Measurements from ENCODE around the gene RIC8B.

Gene RIC8B

DNA sequence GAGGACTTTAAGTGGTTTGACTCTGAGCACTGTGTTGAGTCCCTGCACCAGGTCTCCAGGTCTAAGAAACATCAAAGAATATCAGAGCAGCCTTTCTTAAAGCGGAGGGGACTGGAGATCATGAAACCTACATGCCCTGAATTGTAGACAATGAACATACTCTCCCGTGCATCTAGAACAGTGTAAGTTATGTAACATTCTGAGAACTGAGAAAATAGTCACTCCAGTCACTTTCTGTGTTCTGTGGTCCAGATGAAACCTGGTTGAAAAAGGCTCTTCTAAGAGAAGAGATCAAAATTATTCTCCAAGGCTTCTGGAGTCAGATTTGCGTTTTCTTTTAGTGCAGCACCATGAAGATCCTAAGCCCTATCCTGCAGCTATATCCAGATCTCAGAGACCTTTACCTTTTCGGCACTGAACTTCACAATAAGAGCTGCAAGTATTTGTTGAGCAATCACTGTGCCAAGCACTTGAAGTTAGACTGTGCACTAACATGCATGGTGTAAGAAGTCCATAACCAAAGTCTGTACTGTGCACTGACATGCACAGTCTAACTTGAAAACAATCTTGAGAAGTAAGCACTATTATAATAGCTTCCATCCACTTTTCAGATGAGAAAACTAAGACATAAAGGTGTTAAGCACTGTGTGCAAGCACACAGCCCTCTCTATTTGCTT is 115.6 kb downstream of the RIC8B start:
- no peak for TF ChIP-seq JUND (IDR thresholded peaks at IDR 0.05; ENCODE audit: low read depth)
- no peak for DNase-seq (ENCODE audit: low read depth in 1 of 2, low spot score in 1 of 2)
- in situ Hi-C loops (cut with HindIII; ENCODE audit: low pct_unique_long_range_greater_than_20kb, low sequenced_read_pairs): no loop called here

DNA sequence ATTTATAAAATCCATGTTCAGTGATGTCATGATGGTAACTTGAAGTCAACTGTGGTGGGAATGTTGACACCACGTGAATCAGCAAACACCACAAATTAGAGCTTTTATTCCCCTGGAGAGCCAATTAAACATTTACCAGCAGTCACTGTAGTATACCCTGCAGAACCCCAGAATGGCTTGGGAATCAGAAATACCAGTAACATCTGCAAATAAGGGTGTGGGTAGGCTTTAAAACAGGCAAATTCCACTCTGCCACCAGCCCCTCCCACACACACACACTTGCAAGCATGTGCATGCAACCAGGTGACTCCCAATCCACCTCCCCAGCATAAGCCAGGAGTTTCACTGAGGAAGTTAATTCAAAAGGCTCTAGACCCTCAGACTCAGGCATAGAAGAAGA is 117.6 kb downstream of the RIC8B start:
- in situ Hi-C loops (cut with HindIII; ENCODE audit: low pct_unique_long_range_greater_than_20kb, low sequenced_read_pairs): no loop called here
- no peak for DNase-seq (ENCODE audit: low read depth in 1 of 2, low spot score in 1 of 2)
- no peak for TF ChIP-seq JUND (IDR thresholded peaks at IDR 0.05; ENCODE audit: low read depth)

DNA sequence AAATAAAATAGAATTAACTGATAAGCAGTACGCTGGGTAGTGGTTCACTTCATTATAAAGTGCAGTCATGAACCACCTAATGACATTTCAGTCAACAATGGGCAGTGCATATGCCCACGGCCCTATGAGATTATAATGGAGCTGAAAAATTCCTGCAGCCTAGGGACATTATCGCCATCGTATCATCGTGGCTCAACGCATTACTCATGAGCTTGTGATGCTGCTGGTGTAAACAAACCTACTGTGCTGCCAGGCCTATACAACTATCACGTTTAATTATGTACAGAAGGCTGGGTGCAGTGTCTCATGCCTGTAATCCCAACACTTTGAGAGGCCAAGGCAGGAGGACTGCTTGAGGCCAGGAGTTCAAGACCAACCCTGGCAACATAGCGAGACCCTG is 119.0 kb downstream of the RIC8B start:
- in situ Hi-C loops (cut with HindIII; ENCODE audit: low pct_unique_long_range_greater_than_20kb, low sequenced_read_pairs): no loop called here
- no peak for TF ChIP-seq JUND (IDR thresholded peaks at IDR 0.05; ENCODE audit: low read depth)
- no peak for DNase-seq (ENCODE audit: low read depth in 1 of 2, low spot score in 1 of 2)

DNA sequence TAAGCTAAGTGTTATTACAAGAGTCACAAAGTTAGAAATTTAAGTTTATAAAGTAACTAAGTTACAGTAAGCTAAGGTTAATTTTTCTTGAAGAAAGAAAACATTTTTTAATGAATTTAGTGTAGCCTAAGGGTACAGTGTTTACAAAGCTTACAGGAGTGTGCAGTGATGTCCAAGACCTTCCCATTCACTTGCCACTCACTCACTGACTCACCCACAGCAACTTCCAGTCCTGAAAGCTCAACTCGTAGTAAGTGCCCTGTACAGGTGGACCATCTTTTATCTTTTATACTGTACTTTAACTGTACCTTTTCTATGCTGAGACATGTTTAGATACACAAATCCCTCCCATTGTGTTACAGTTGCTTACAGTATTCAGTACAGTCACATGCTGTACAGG is 120.3 kb downstream of the RIC8B start:
- DNase-seq (ENCODE audit: low read depth in 1 of 2, low spot score in 1 of 2): no peak
- TF ChIP-seq JUND (IDR thresholded peaks at IDR 0.05; ENCODE audit: low read depth): no peak
- in situ Hi-C loops (cut with HindIII; ENCODE audit: low pct_unique_long_range_greater_than_20kb, low sequenced_read_pairs): no loop called here

- no peak for TF ChIP-seq JUND (IDR thresholded peaks at IDR 0.05; ENCODE audit: low read depth)
- no peak for DNase-seq (ENCODE audit: low read depth in 1 of 2, low spot score in 1 of 2)
- in situ Hi-C loops (cut with HindIII; ENCODE audit: low pct_unique_long_range_greater_than_20kb, low sequenced_read_pairs): no loop called here
Observed at GRCh38 chr12:106896603-106897002, 122.1 kb downstream of the RIC8B start.

DNA sequence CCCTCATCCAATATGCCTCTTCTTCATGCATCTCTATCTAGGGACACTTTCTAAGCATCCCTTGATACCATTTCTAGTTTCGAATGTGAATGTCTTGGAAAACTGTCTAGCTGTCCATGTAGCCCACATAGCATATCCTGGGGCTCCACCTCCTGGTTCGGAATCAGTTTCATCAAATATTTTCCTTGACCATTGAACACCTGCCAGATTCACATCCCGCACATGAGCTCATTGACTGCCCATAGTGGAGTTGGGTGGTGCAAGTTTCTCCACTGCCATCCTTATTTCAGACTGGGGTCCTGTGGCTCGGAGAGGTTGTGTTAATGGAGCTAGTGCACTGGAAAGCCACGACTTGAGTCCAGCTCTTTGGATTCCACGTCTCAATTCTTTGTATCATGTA is 122.6 kb downstream of the RIC8B start:
- TF ChIP-seq JUND (IDR thresholded peaks at IDR 0.05; ENCODE audit: low read depth): no peak
- in situ Hi-C loops (cut with HindIII; ENCODE audit: low pct_unique_long_range_greater_than_20kb, low sequenced_read_pairs): no loop called here

GRCh38 chr12:106897981-106898901 is 123.8 kb downstream of the RIC8B start:
- TF ChIP-seq JUND (IDR thresholded peaks at IDR 0.05; ENCODE audit: low read depth): no peak
- in situ Hi-C loops (cut with HindIII; ENCODE audit: low pct_unique_long_range_greater_than_20kb, low sequenced_read_pairs): no loop called here
- DNase-seq (ENCODE audit: low read depth in 1 of 2, low spot score in 1 of 2): no peak

More for the DNA sequence above, 122.6 kb downstream of the RIC8B start:
- peak; percentile 19 to 66 for DNase-seq (ENCODE audit: low read depth in 1 of 2, low spot score in 1 of 2)

GRCh38 chr12:106900554-106900953 is 126.1 kb downstream of the RIC8B start:
- in situ Hi-C loops (cut with HindIII; ENCODE audit: low pct_unique_long_range_greater_than_20kb, low sequenced_read_pairs): no loop called here
- no peak for DNase-seq (ENCODE audit: low read depth in 1 of 2, low spot score in 1 of 2)
- no peak for TF ChIP-seq JUND (IDR thresholded peaks at IDR 0.05; ENCODE audit: low read depth)

GRCh38 chr12:106901276-106901675 is 126.8 kb downstream of the RIC8B start:
- DNase-seq (ENCODE audit: low read depth in 1 of 2, low spot score in 1 of 2): no peak
- in situ Hi-C loops (cut with HindIII; ENCODE audit: low pct_unique_long_range_greater_than_20kb, low sequenced_read_pairs): no loop called here
- no peak for TF ChIP-seq JUND (IDR thresholded peaks at IDR 0.05; ENCODE audit: low read depth)

DNA sequence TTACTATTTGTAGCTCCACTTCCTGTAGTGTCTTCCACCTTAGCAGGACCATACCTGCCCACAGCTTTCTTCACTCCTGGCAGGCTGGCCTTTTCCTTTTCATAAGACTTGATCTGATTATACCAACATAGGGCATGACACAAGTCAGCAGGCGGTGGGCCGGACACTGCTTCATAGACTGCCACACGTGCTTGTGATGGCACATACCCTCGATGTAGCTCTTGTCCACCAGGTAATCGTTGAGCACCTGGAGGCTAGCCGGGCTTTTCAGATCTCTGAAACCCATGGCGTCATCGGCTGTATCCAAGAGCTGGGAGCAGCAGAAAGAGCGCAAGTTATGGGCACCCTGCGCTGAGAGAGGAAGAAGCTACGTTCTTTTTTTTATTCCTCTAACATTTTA is 127.6 kb downstream of the RIC8B start:
- no peak for DNase-seq (ENCODE audit: low read depth in 1 of 2, low spot score in 1 of 2)
- in situ Hi-C loops (cut with HindIII; ENCODE audit: low pct_unique_long_range_greater_than_20kb, low sequenced_read_pairs): no loop called here
- TF ChIP-seq JUND (IDR thresholded peaks at IDR 0.05; ENCODE audit: low read depth): no peak

DNA sequence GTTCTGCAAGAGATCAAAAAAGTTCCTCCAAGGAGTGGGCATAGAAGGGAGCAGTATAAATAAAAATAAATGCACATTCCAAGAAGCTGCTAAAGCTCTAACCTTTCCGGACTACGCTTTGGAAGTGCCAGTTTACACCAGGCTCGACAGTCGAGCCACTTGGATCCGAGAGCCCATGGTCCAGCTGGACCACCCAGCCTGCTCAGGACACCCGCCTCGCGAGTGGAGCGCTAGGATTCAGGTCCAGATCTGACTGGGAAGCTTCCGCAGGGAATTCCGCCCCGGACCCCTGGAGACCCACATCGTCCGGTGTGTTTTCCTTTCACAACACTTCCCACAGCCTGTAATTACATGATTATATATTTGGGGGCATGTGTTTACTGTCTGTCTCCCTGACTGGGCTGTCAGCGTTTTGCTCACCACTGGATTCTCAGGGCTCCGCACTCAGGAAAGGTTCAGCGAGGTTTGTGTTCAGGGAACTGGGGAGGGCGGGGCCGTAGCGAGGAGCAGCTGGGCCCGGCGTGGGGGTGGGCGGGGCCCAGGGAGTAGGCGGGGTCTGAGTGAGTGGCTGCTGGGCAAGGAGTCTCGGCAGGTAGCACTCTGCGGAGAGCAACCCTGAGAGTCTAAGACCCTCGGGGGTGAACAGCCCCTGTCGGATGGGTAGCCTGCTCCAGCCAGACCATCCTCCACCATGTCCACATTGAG is 128.9 kb downstream of the RIC8B start:
- in situ Hi-C loops (cut with HindIII; ENCODE audit: low pct_unique_long_range_greater_than_20kb, low sequenced_read_pairs): no loop called here
- no peak for TF ChIP-seq JUND (IDR thresholded peaks at IDR 0.05; ENCODE audit: low read depth)
- DNase-seq (ENCODE audit: low read depth in 1 of 2, low spot score in 1 of 2): peak; percentile 83 to 84

GRCh38 chr12:106906715-106907114 is 132.2 kb downstream of the RIC8B start:
- TF ChIP-seq JUND (IDR thresholded peaks at IDR 0.05; ENCODE audit: low read depth): no peak
- in situ Hi-C loops (cut with HindIII; ENCODE audit: low pct_unique_long_range_greater_than_20kb, low sequenced_read_pairs): no loop called here

GRCh38 chr12:106907411-106907810 is 132.9 kb downstream of the RIC8B start:
- no peak for DNase-seq (ENCODE audit: low read depth in 1 of 2, low spot score in 1 of 2)
- no peak for TF ChIP-seq JUND (IDR thresholded peaks at IDR 0.05; ENCODE audit: low read depth)
- in situ Hi-C loops (cut with HindIII; ENCODE audit: low pct_unique_long_range_greater_than_20kb, low sequenced_read_pairs): no loop called here

More at GRCh38 chr12:106906715-106907114, 132.2 kb downstream of the RIC8B start:
- no peak for DNase-seq (ENCODE audit: low read depth in 1 of 2, low spot score in 1 of 2)
